Occipital lobe (tissue), 2 donors: ENCODE results near the gene RERE. TPM values are rescaled to one million over a fixed set of nuclear protein-coding genes. Genes with fewer than 3 reads are reported as not detected.

Experiments used
- DNase-seq: peaks from one replicate; lab custom pipeline; 2025; lab: John Stamatoyannopoulos, UW
- total RNA-seq: library from RNA; depleted of rRNA; stranded (reverse); fragments of >200 nt; gene quantifications from one replicate; pipeline ENCODE4 v1.2.3, GENCODE V29; 2014

RERE gene
- total RNA-seq, 1 donor from 2014 or later: 1,292 TPM

- no peak for DNase-seq
Observed at GRCh38 chr1:8429549-8430110, 387.8 kb downstream of the RERE start.

DNA sequence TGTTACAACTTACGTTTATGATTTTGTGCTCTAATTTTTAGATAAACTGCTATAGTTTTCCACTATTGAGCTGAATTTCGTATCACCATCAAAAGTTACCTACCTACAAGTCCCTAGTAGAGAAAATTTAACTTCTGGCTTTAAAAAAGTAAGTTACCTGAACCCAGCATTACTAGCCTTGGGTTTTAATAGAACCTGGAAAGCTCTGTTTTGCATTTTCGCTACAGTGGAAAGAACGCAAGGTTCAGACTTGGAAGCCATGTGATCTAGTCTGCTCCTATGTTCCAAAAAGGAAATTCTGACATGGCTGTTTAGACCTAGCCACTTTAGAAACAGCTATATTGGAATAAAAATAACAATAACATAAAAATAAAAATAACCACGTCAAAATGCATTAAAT, 389.0 kb downstream of the RERE start:
- no peak for DNase-seq

- no peak for DNase-seq
Observed at GRCh38 chr1:8427986-8428385, 389.5 kb downstream of the RERE start.

GRCh38 chr1:8427493-8427892, 389.9 kb downstream of the RERE start:
- DNase-seq: no peak

DNA sequence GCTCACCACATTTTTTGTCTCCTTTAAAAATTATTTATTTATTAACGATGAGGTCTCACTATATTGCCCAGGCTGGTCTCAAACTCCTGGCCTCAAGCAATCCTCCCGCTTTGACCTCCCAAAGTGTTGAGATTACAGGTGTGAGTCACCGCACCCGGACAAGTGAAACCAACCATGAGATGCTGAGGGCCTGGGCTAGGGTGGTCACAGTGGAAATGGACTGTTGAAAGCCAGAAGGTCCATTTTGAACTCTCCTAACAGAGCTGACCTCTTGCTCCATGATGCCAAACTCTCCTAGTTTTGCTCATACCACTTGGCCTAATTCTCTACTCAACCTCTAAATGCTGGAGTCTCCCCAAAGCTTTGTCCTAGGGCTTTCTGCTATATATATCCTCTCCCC, 390.4 kb downstream of the RERE start:
- DNase-seq: no peak

DNA sequence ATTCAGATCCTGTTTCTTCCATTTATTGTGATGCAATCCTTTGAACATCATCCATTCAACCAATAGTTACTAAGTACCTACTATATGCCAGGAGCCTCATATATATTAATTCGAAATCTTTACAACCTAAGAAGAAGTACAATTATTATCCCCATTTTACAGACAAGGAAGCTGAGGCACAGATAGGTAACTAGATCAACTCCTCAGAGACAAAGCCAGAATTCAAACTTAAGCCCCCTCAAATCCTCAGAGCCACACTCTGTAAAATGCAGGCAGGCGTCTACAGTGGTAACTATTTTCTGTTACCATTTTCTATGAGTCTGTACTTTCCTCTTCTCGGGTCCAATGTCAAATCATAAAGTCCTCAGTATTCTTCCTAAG, 391.7 kb downstream of the RERE start:
- no peak for DNase-seq

DNA sequence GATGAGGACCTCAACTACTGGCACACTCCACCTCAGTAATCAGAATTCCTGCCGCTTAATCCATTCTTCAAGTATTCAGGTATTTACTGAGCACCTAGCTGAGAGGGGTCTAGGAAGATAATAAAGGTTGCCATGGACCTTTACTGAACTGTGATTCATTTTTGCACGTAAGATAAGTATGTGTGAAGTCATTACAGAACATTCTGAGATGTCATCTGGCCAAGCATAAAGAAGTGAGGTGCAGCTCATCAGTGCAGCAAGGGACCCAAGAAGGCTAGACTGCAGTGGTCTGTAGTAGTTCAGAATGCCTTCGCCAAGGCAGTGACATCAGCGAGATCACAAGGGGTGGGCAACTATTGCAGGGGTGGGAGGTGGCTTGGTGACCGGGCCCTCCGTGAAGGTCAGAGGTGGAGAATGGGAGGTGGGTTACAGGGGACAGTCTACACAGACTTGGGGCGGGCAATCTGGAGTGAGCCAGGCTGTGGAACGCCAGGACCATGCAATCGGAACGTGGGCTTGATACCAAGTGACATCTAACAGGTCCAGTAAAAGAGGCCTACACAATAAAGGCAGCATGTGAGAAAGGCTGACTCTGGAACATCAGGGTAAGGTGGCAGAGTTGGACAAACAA, 392.2 kb downstream of the RERE start:
- no peak for DNase-seq

DNA sequence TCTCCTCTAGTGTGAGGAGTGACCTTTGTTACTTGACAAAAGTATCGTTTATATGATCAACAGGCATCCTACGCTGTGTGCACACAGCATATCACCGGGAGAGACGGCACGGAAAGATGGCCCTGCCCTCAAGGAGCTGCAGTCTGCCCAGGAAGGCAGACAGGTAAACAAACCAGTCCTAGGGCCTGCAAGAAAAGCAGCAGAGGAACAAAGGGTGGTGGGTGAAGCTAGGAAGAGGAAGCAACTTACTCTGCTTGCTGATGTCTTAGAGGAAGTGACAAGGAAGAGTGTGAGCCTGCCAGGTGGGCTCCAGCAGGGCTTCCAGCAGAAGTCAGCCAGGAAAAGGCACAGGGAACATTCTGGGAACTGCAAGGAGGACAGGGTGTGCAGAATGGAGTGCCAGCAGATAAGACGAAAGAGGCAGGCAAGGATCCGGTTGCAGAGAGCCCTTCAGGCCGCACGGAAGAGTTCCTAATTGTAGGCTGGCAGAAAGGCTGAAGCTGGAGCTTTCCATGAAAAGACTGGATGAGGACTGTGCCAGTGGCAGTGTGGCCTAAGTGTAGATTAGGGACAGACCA, 392.8 kb downstream of the RERE start:
- DNase-seq: no peak

GRCh38 chr1:8423692-8424538, 393.5 kb downstream of the RERE start:
- no peak for DNase-seq

DNA sequence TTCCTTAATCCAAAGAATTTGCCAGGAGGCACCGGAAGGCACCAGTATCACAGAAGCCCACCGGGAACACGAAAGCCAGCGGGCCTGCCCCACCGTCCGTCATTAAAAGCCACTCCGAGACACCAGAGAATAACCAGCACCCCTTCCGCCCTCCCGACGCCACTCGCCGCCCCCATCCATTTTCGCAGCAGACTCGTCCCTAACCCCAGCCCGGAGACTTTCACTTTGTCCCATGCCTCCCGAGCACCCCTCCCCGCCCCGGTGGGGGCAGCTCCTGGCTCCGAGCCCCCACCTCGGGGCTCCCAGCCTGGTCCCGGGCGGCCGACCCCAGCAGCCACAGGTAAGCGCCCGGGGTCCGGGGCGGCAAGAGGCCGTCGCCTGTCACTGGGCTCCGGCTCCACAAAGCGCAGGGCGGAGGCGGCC, 394.2 kb downstream of the RERE start:
- DNase-seq: no peak

DNA sequence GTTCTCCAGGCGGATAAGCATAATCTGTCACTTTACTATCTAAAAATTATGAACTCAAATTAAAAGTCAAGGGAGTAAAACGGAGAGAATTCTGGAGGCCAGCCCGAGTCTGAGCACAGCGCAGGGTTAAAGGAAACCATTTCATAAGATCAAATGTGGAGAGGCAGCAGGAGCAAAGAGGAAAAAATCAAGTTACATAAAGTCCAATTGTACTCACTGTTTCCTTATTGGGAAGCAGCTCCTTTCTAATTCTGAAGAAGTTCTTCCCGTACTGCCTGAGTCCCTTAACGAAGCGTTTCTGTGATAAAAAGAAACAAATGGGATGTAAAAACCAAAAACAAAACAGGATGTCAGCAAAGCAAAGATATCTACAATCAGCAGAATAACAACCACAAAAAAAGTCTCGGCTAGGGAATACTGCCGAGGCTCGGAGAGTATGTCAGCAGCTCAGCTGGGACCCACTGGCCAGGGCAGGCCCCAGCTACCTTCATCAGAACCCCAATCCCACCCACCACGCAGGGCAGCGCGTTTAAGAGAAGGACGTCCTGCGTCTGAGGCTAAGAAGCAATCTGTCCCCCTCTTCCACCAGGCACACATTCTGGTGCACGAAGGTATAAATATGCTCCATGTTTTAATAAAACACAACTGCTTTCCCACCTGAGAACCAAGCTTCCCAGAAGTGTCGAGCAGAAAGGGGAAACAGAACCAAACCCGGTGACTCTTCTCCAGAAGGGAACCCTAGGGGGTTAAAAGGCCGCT, 394.8 kb downstream of the RERE start:
- no peak for DNase-seq

DNA sequence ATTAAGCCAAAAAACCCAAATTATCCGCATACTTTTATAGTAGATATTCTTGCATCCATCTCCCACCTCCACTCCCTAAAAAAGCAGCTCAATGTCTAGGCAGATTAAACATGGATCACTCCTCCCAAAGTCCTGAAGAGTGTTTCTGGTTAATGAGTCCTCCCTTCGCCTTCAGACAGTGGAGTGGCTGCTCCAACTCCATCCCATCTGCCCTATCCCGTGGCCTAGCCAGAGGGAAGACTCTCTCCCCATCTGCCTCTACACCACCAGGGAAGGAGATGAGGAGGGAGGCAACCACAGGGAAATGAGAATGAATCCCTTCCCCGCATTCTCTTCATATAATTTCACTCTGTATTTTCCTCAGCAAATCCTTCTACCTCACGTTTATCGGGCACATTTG, 395.7 kb downstream of the RERE start:
- no peak for DNase-seq

DNA sequence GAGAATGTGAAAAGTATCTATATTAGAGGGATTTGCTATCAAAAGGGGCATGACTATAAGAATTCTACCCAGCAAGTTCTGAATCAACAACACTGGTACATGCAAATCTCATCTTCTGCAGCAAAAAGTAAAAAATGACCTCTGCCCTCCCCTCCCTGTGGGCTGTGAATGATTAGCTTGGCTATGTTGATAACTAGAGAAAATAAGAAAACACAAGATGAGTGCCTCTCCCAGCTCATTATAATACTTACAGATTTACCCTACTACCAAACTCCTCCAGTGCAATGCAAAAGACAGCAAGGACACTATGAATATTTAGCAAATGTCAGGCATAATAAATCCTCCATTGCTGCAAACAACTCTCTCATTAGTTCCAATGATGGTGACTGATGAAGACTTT, 397.1 kb downstream of the RERE start:
- DNase-seq: no peak

DNA sequence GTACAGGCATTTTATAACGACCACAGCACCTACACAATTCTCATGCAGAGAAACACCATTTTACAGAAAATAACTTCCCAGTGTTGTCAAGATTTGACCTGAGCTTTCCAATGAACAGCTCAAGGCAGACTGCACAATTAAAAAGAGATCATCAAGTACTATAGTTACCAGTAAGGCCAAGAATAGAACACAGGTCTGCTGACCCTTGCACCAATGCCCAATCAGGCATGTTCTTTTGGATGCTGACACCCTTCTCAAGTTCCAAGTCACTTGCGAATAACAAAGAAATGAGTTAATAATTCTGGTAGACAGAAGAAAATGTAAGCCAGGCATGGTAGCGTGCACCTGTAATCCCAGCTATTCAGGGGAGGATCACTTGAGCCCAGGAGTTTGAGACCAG, 397.6 kb downstream of the RERE start:
- no peak for DNase-seq

DNA sequence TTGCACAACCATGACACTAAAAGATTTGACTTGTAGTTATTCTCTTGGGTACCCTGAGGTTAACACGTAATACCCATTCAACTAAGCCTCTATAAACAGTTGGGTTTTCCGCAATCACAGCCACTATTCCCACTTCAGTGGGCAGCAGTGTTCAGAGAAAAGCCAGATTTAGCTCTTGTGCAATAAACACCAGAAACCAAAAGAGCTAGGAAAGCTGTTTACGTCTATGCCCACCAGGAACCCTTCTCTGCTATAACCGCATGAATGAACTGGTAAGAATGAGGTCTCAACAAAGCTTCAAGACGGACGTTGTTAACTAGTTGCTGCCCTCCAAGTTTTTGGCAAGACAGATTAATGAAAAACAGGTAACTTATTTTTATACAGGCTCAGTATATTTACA, 398.3 kb downstream of the RERE start:
- no peak for DNase-seq

GRCh38 chr1:8418301-8418700, 399.1 kb downstream of the RERE start:
- no peak for DNase-seq

- no peak for DNase-seq
Observed at GRCh38 chr1:8417625-8418024, 399.8 kb downstream of the RERE start.

GRCh38 chr1:8416881-8417280, 400.6 kb downstream of the RERE start:
- no peak for DNase-seq

GRCh38 chr1:8415526-8416278, 401.7 kb downstream of the RERE start:
- DNase-seq: no peak

DNA sequence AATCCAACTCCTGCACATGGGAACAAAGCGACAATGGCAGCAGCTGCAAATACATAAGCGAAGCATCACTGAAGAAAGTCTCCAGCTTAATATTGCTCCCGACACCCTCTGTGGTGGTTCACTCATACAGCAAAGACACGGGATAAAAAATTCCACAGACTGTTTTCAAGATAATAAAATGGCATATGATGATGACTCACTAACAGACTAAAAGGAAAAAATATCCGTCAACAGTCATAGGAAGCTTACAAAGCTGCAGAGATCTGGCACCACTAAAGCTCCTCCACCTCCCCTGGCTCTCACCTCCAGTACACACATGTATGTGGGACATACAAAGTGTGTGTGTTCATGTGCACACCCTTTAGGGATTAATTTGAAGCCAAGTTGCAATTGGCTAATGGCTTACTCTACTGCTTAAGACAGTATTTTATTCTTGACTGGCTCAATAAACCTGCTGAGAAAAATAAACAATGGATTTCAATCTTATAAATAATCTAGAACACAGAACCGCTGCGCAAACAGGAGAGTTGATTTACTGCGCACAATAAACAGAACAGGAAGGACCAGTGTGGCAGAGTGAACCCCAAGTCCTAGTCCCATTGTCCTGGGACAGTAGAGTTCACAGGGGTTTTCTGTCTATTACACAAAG, 405.1 kb downstream of the RERE start:
- peak; percentile 24 for DNase-seq

DNA sequence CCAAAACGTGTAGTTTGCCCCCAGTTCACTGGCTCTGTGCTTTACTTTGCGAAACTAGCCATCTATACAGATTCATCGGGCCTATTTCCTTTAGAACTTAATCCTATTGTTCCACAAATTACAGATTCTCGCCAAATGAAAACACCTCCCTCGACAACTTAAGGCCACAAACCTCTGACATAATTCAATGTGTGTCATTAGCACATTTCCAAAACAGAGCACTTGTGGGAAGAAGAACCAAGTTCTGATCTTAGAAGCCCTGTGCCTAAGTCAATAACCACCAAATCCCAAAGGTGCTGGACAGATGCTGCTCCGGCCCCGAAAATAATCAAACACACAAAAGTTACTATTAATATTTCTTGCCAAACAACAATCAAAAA, 405.6 kb downstream of the RERE start:
- DNase-seq: no peak
